H9 (cell line): ENCODE measurements around the gene ST8SIA6. TPM values are rescaled to one million over a fixed set of nuclear protein-coding genes. Genes with fewer than 3 reads are reported as not detected.

Experiments
- DNase-seq: peaks from one replicate; pipeline ENCODE4 v3.0.0-alpha.2; 2017
- H2AFZ ChIP-seq: one replicate; pipeline ENCODE4 v1.6.1; 2013; ENCODE audit warnings: mild to moderate bottlenecking, low read length, control low read depth, moderate library complexity
- H2AK5ac ChIP-seq: 2 replicates; pipeline ENCODE4 v1.6.1; 2013; ENCODE audit warnings: low read length, control low read depth, mixed read lengths; ENCODE audit not compliant: insufficient read length
- H2BK120ac ChIP-seq: one replicate; pipeline ENCODE4 v1.6.1; 2013; ENCODE audit warnings: low read depth, mild to moderate bottlenecking, low read length, control low read depth, inconsistent platforms; ENCODE audit not compliant: poor library complexity, severe bottlenecking
- H2BK12ac ChIP-seq: 2 replicates; pipeline ENCODE4 v1.6.1; 2013; ENCODE audit warnings: low read length, control low read depth, mixed read lengths, low read depth; ENCODE audit not compliant: insufficient read length
- H2BK15ac ChIP-seq: 2 replicates; pipeline ENCODE4 v1.6.1; 2013; ENCODE audit warnings: low read depth, low read length, control low read depth
- H2BK20ac ChIP-seq: one replicate; pipeline ENCODE4 v1.6.1; 2013; ENCODE audit warnings: low read depth, mild to moderate bottlenecking, low read length, control low read depth, inconsistent platforms; ENCODE audit not compliant: poor library complexity, severe bottlenecking
- H2BK5ac ChIP-seq: 2 replicates; pipeline ENCODE4 v1.6.1; 2013; ENCODE audit warnings: low read length, control low read depth, mixed read lengths; ENCODE audit not compliant: insufficient read length
- H3K14ac ChIP-seq: 2 replicates; pipeline ENCODE4 v1.6.1; 2013; ENCODE audit warnings: low read length, control low read depth; ENCODE audit not compliant: insufficient read depth
- H3K18ac ChIP-seq: 2 replicates; pipeline ENCODE4 v1.6.1; 2013; ENCODE audit warnings: low read depth, mild to moderate bottlenecking, mixed read lengths, low read length, control low read depth; ENCODE audit not compliant: insufficient read length
- H3K23ac ChIP-seq: 2 replicates; pipeline ENCODE4 v1.6.1; 2013; ENCODE audit warnings: low read length, control low read depth, mixed read lengths, low read depth; ENCODE audit not compliant: insufficient read length
- H3K23me2 ChIP-seq: 2 replicates; pipeline ENCODE4 v1.6.1; 2013; ENCODE audit warnings: low read depth, mild to moderate bottlenecking, mixed read lengths, low read length, control low read depth; ENCODE audit not compliant: insufficient read length, poor library complexity, severe bottlenecking
- H3K27ac ChIP-seq: 2 replicates; pipeline ENCODE4 v1.5.1; 2013; ENCODE audit warnings: low read length, control low read depth, mixed read lengths, low read depth; ENCODE audit not compliant: insufficient read length
- H3K27me3 ChIP-seq: 2 replicates; pipeline ENCODE4 v1.6.1; 2013; ENCODE audit warnings: low read length, control low read depth, inconsistent platforms; ENCODE audit not compliant: insufficient read depth
- H3K4ac ChIP-seq: 2 replicates; pipeline ENCODE4 v1.6.1; 2013; ENCODE audit warnings: low read depth, mild to moderate bottlenecking, control low read depth, inconsistent platforms, low read length, moderate library complexity
- H3K4me1 ChIP-seq: 2 replicates; pipeline ENCODE4 v1.6.1; 2013; ENCODE audit warnings: low read length, control low read depth, inconsistent platforms; ENCODE audit not compliant: insufficient read depth
- H3K4me2 ChIP-seq: 2 replicates; pipeline ENCODE4 v1.6.1; 2013; ENCODE audit warnings: low read length, control low read depth, mixed read lengths; ENCODE audit not compliant: insufficient read length, insufficient read depth
- H3K56ac ChIP-seq: 2 replicates; pipeline ENCODE4 v1.6.1; 2013; ENCODE audit warnings: low read depth, mild to moderate bottlenecking, mixed read lengths, low read length, control low read depth; ENCODE audit not compliant: insufficient read length
- H3K79me1 ChIP-seq: 2 replicates; pipeline ENCODE4 v1.6.1; 2013; ENCODE audit warnings: low read depth, mild to moderate bottlenecking, moderate library complexity, low read length, control low read depth, inconsistent platforms; ENCODE audit not compliant: insufficient read depth, poor library complexity, severe bottlenecking
- H3K79me2 ChIP-seq: 2 replicates; pipeline ENCODE4 v1.6.1; 2013; ENCODE audit warnings: low read length, control low read depth, inconsistent platforms; ENCODE audit not compliant: insufficient read depth
- H3K9ac ChIP-seq: 2 replicates; pipeline ENCODE4 v1.6.1; 2013; ENCODE audit warnings: low read length, control low read depth, mixed read lengths; ENCODE audit not compliant: insufficient read length; ENCODE audit errors: extremely low read depth
- H3K9me3 ChIP-seq: one replicate; pipeline ENCODE4 v1.6.1; 2013; ENCODE audit warnings: low read depth, low read length, inconsistent platforms; ENCODE audit not compliant: control insufficient read depth
- H3T11ph ChIP-seq: one replicate; pipeline ENCODE4 v1.6.1; 2013; ENCODE audit warnings: mild to moderate bottlenecking, low read length, control low read depth, inconsistent platforms
- H4K20me1 ChIP-seq: one replicate; pipeline ENCODE4 v1.6.1; 2013; ENCODE audit not compliant: control insufficient read depth, insufficient read length, insufficient read depth
- H4K5ac ChIP-seq: 2 replicates; pipeline ENCODE4 v1.6.1; 2013; ENCODE audit warnings: low read depth, mild to moderate bottlenecking, mixed read lengths, low read length, control low read depth; ENCODE audit not compliant: insufficient read length
- H4K8ac ChIP-seq: replicated peaks from 2 replicates; pipeline ENCODE4 v1.6.1; 2013; ENCODE audit warnings: low read length, control low read depth, mixed read lengths, low read depth; ENCODE audit not compliant: insufficient read length
- H4K91ac ChIP-seq: 2 replicates; pipeline ENCODE4 v1.6.1; 2013; ENCODE audit warnings: low read depth, mild to moderate bottlenecking, moderate library complexity, mixed read lengths, low read length, control low read depth; ENCODE audit not compliant: insufficient read length
- H3K27ac Mint-ChIP-seq, 3 experiments: 2 replicates in 2 of 3; 3 replicates in 1 of 3; pipeline ENCODE4 v1.8.0; 2020 to 2021; ENCODE audit warnings: mixed read lengths in 3 of 3, mild to moderate bottlenecking in 1 of 3, moderate library complexity in 1 of 3
- H3K27me3 Mint-ChIP-seq: 2 replicates; pipeline ENCODE4 v1.8.0; 2021; ENCODE audit warnings: low read depth, mild to moderate bottlenecking, moderate library complexity, mixed read lengths
- H3K36me3 Mint-ChIP-seq, 3 experiments: 2 replicates in 2 of 3; 3 replicates in 1 of 3; pipeline ENCODE4 v1.8.0; 2020 to 2021; ENCODE audit warnings: low read depth in 3 of 3, mixed read lengths in 3 of 3; ENCODE audit not compliant: insufficient read depth in 1 of 3
- H3K4me1 Mint-ChIP-seq, 2 experiments: 2 replicates each; pipeline ENCODE4 v1.8.0; 2020; ENCODE audit warnings: mixed read lengths in 2 of 2
- H3K4me3 Mint-ChIP-seq, 2 experiments: 2 replicates in 1 of 2; 3 replicates in 1 of 2; pipeline ENCODE4 v1.8.0; 2020 to 2021; ENCODE audit warnings: mild to moderate bottlenecking in 2 of 2, mixed read lengths in 2 of 2, moderate library complexity in 1 of 2
- H3K9me3 Mint-ChIP-seq, 2 experiments: 2 replicates in 1 of 2; 3 replicates in 1 of 2; pipeline ENCODE4 v1.8.0; 2020; ENCODE audit warnings: mild to moderate bottlenecking in 2 of 2, mixed read lengths in 2 of 2, moderate library complexity in 1 of 2
- CTCF ChIP-seq: fragments of 200-600 bp; sonication (generic); conservative IDR thresholded peaks from 3 replicates; pipeline ENCODE4 v1.8.0; 2021; ENCODE audit warnings: antibody characterized with exemption, mild to moderate bottlenecking
- WGBS: extraction: QIAGEN DNeasy Blood & Tissue Kit; methylation state at CpG from one replicate; pipeline ENCODE4 v1.1.7; 2013; ENCODE audit warnings: missing lambda C conversion rate, low lambda C conversion rate, mixed read lengths; ENCODE audit not compliant: insufficient read length; ENCODE audit errors: extremely low coverage; 5-methylcytosine and 5-hydroxymethylcytosine counted together
- total RNA-seq: library from RNA; stranded (reverse); gene quantifications from 2 replicates; pipeline ENCODE4 v1.2.1, GENCODE V29; 2021

ST8SIA6 gene
- total RNA-seq, 1 experiment from 2014 or later: 0.37 TPM

GRCh38 chr10:17483079-17483478 is 28.7 kb upstream of the ST8SIA6 start:
- Histone ChIP-seq H3K4ac (no peak overlapping the region), H2AFZ (no peak overlapping the region), H2BK12ac (no peak overlapping the region), H3K27me3 (no peaks in the 10 kb centered on the region), H3T11ph (no peak overlapping the region), H4K5ac (no peak overlapping the region), H4K8ac (no peak overlapping the region), H3K23ac (no peak overlapping the region), H3K9me3 (no peaks in the 10 kb centered on the region), H3K56ac (no peak overlapping the region), H2AK5ac (no peak overlapping the region), H2BK5ac (no peak overlapping the region), H2BK120ac (no peak overlapping the region), H2BK15ac (no peak overlapping the region), H3K23me2 (no peaks in the 10 kb centered on the region), H2BK20ac (no peak overlapping the region), H4K91ac (no peak overlapping the region), H3K4me2 (no peak overlapping the region), H3K79me2 (no peaks in the 10 kb centered on the region), H3K18ac (no peak overlapping the region), H3K79me1 (no peaks in the 10 kb centered on the region), H3K14ac (no peak overlapping the region), H4K20me1 (no peaks in the 10 kb centered on the region), H3K27ac (no peak overlapping the region), H3K4me1 (no peaks in the 10 kb centered on the region), H3K9ac (no peak overlapping the region)
- no peak for DNase-seq
- H3K27me3 Mint-ChIP-seq: no peaks in the 10 kb centered on the region
- no peak overlapping the region for H3K4me3 Mint-ChIP-seq
- H3K4me1 Mint-ChIP-seq: no peaks in the 10 kb centered on the region
- H3K36me3 Mint-ChIP-seq: peaks cover 0 to 5% (median 4%) of the 10 kb centered on the region in 3 experiments; a peak in 1 of 7 replicates
- TF ChIP-seq CTCF: no peak
- H3K27ac Mint-ChIP-seq: no peak overlapping the region; a peak in 1 of 7 replicates
- peaks cover 7 to 9% of the 10 kb centered on the region in 2 experiments; a peak in 3 of 5 replicates for H3K9me3 Mint-ChIP-seq
- no CpG with 5 or more reads among the region's 6 CpGs for WGBS
